ENCODE results near the gene AUP1.
"Not testable (repeated sequence)": the region's sequence is repeated elsewhere in the genome, so short reads cannot be mapped to it uniquely, and the experiment has no call there.

The AUP1 gene

DNA sequence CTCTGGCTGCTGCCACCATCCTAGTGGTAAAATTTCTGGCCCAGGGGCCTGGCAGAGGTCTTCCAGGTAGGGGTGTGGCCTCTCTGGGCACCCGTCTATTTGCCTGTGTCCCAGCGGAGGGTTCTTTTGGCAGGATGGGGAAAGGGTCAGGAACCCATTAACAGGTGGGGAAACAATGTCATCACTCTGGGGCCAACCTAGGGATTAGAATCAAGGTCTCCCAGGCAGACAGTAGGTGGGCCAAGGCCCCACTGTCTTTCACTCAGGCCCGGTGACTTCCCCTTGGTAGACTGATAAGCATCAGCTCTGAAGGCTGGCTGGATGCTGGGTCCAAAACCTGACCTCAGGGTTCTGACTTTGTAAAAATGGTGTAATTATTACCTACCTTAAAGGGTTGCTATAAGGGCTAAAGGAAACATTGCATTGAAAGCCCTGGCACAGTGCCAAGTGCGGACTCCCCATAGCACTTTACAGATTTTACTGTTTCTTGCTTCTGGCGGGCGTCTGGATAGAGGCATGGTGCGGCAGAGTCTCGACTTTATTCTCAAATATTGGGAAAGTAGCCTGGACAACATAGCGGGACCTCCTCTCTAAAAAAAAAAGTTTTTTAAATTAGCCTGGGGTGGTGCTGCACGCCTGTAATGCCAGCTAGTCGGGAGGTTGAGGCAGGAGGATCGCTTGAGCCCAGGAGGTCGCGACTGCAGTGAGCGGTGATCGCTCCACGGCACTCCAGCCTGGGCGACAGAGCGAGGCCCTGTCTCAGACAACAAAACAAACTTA lies 32.3 kb downstream of the AUP1 start:
- DNase-seq, result no peak

DNA sequence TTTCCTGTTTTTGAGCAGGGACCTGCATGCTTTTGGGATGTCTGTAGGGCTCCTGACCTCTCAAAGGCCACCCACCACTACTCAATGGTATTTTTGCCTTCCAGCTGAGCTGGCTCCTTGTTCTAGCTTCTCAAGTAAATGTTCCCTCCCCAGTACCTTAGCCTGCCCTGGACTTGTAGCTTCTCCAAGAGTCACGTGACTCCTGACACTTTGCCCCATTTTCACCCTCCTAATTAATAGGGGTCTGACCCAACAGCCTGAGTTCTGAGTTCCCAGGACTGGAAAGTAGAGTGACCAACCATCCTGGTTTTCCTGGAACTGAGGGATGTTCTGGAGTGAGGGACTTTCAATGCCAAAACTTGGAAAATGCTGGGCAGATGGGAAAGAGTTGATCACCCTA lies 34.1 kb downstream of the AUP1 start:
- DNase-seq, result no peak

DNA sequence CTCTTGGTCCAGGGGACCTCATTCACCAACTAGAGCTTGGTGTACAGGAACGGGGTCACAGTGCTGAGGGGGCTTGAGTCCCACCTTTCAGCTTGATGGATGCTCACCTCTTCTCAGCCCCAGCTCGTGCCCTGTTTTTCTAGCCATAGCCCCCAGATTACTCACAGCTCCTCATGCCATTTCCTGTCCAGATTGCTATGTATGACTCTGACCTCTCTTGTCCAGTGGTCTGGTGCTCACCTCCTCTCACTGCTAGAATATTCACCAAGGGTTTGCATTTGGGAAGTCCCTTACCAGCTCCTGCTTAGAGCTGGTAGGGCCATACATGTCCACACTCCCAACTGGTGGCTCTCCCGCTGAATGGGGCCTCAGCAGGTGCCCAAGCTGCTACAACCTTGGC lies 36.0 kb downstream of the AUP1 start:
- no peak for DNase-seq

DNA sequence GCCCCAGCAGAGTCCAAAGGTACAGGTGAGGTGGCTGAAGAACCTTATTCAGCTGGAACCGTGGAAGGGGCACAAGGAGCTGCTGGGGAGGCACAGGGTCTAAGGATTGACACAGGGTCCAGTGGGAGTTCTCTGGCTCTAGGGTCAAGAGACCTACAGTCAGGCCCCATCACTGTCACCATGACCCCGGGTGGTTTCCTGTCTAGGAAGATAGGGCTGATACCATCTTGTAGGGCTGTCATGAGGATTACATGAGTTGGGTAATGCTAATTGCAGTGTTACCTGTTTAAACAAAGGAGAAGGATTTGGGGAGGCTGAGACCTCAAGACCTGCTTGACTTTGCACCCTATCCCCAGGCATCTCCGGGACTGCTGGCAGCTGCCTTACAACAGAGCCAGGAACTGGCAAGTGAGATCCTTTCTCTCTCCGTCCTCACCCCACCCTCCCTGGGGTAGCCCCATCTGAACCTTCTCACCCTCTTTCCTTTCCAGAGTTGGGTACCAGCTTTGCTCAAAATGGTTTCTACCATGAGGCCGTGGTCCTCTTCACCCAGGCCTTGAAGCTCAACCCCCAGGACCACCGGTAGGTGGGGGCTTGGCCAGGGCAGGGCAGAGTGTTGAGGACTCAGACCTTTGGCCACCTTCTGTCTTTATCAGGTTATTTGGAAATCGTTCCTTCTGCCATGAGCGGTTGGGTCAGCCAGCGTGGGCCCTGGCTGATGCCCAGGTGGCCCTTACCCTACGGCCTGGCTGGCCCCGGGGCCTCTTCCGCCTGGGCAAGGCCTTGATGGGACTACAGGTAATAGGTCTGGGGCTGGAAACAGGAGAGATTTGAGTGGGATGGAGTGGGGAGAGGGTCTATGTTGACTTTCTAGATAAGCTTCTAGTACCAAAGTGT lies 37.6 kb downstream of the AUP1 start:
- DNase-seq, result no peak

DNA sequence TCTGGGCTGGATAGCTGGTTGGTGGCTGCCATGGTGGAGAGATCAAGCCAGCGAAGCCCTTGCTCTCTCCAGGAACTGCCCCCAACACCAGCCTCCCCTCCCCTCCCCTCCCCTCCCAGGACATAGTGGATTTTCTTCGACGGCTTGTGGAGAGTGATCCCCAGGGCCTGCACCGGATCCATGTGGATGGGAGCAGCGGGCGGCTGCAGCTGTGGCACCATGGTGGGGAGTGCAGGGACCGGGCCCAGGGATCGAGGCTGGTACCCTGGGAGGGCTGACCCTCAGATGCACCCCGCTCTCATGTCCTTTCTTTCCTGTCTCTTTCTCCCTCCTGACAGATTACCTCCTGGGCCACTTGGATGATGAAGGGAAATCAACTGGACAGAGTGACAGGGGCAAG lies 39.6 kb downstream of the AUP1 start:
- no peak for DNase-seq

DNA sequence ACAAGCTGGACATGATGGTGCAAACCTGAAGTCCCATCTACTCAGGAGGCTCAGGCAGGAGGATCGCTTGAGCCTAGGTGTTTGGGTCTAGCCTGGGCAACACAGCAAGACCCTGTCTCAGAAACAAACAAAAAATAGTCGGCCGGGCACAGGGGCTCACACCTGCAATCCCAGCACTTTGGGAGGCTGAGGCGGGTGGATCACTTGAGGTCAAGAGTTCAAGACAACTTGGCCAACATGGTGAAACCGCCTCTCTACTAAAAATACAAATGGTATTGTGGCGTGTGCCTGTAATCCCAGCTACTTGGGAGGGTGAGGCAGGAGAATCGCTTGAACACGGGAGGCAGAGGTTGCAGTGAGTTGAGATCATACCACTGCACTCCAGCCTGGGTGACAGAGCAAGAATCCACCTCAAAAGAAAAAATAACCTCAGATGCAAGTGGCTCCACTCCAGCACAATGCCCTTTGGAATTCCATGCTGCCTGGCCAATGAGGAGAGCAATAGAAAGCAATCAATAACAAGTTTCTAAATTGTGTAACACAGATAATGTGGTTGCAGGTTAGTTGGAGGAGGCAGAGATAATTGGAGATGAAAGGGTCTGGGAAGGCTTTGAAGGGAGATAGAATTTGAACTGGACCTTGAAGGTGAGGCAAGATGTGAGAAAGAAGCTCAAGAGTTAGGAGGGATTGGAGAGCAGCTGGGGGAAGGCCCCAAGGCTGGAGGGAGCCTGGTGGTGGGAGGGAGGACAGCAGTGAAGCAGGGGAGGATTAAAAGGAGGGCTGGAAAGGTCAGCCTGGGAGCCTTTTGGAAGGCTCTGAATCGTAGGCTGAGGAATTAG lies 40.6 kb downstream of the AUP1 start:
- DNase-seq, result no peak

DNA sequence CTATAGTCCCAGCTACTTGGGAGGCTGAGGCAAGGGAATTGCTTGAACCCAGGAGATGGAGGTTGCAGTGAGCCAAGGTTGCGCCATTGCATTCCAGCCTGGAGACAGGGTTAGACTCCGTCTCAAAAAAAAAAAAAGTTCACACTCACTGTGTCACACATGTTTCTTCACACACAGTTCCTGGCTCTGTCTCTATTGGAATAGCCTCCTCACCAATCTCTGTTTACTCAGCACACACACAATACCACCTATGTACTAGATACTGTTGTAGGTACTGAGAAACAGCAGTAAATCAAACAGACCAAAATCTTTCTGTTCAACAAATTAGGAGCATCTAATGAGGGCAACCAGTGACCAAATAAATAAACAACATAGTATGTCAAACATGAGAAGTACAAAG lies 43.4 kb downstream of the AUP1 start:
- no peak for DNase-seq

DNA sequence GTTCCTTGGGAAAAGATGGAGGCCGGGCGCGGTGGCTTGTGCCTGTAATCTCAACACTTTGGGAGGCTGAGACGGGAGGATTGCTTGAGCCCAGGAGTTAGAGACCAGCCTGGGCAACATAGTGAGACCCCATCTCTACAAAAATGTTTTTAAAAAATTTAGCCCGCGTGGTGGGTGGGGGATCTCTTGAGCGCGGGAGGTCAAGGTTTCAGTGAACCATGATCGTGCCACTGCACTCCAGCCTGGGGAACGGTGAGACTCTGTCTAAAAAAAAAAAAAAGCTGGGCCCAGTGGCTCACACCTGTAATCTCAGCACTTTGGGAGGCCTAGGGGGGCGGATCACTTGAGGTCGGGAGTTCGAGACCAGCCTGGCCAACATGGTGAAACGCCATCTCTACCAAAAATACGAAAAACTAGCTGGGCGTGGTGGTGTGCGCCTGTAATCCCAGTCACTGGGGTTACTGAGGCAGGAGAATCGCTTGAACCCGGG lies 45.8 kb downstream of the AUP1 start:
- DNase-seq, result not testable (repeated sequence)

DNA sequence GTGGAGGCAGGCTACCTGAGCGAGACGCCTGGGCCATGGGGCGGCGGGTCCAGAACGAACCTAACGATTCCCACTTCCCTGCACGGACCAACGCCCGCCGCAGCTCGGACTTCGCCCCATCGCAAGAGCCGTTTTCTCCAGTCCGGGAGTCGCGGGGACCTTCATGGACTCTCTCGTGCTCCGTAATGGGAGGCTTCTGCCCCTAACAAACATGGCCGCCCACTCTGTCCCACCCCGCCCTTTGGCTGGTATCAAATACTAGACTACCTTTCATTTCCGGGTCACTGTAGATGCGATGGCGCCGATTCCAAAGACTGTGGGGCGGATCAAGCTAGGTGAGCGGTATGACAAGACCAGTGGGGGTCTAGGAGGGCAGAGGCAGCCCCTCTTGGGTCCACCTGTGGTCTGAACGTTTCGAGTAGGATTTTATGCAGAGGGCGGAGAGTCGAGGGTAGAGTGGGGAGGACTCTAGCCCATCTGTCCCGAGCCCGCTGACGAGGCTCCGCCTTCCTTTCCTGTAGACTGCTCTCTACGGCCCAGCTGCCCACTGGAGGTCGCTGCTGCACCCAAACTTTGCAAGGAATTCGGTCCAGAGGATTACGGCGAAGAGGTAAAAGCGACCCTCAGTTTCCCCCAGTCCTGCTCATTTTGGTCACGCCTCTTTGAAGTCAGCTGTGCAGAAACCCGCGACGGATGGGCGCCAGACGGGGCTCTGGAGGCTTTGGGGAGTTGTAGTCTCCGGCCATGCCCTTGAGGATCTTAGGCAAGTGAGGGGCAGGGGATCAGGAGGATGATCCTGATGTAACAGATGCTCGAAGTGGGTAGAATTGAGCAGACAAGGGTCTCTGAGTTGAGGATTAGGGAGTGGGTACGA lies 46.5 kb downstream of the AUP1 start, which contains the start of the genes CCDC142 and TTC31:
Gene CCDC142, minus strand, starts transcription at position 198 of the 874 bp plus-strand sequence. Its CDS starts 161 bp downstream, at position 37.
Gene TTC31, plus strand, starts transcription at position 281 of the 874 bp plus-strand sequence. Its CDS starts 15 bp downstream, at position 296.
- peak; percentile 85 for DNase-seq

DNA sequence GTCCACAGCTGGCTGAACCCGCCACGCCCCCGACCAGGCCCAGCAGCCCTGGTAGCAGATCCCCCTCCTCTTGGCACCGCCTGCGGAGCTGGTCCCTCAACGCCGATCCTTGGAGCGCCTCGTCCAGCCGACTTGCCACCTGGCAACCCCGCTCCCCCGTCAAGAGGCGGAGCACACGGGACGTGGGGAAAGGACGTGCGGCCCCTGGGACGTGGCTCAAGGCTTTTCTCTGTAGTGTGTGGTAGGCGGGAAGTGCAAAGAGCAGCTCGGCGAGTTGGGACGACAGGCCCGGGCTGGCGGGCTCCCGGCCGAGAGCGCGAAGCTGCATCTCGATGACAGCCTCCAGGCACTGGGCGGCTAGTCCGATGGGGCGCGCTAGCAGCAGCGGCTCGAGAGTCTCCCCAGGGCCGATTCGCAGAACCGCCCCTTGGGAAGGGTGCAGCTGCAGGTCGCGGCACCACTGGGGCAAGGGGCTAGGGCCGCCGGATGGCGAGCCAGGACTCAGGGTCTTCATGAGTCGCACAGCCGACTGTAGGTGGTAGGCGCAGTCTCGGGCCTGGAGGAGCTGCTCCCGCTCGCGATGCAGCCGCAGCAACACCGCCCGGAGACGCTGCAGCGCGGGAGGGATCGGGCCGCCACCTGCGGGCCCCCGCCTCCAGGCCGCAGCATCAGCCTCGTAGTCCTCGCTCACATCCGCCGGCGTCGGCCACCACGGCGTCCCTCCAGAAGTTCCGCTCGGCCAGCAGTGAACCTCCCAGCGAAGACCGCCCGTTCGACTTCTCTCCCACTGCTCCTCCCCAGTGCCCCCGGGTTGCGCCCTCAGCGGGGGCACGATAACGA lies 47.3 kb downstream of the AUP1 start:
- no peak for DNase-seq

DNA sequence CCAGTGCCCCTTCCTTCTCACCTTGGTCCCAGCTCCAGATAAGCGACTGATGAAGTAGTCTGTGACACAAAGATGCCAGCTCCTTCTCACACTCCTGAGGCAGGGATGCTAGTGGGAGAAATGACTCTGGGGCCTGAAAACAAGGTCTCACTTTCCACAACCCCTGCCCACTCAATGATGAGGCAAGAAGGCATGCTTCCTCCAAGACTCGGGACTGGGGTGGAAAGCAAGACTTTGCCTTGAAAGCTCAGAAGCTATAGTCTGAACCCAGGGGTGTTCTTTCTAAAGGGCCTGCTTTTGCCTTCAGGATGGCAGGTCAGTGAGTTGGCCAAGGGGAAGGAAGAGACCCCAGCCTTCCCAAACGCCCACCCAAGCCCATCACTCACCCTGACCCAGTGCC lies 48.1 kb downstream of the AUP1 start:
- DNase-seq, result no peak

Data from NCI-H2029 (cell line).